Mammary microvascular endothelial cell (primary cell): ENCODE measurements around the gene ROPN1. TPM values are rescaled to one million over a fixed set of nuclear protein-coding genes. Genes with fewer than 3 reads are reported as not detected.

Experiments used
- total RNA-seq: library from RNA; depleted of rRNA; stranded (reverse); fragments of >200 nt; gene quantifications from 2 replicates; pipeline ENCODE4 v1.2.3, GENCODE V29; 2015

Gene ROPN1
- total RNA-seq: not detected in 2 replicates

DNA sequence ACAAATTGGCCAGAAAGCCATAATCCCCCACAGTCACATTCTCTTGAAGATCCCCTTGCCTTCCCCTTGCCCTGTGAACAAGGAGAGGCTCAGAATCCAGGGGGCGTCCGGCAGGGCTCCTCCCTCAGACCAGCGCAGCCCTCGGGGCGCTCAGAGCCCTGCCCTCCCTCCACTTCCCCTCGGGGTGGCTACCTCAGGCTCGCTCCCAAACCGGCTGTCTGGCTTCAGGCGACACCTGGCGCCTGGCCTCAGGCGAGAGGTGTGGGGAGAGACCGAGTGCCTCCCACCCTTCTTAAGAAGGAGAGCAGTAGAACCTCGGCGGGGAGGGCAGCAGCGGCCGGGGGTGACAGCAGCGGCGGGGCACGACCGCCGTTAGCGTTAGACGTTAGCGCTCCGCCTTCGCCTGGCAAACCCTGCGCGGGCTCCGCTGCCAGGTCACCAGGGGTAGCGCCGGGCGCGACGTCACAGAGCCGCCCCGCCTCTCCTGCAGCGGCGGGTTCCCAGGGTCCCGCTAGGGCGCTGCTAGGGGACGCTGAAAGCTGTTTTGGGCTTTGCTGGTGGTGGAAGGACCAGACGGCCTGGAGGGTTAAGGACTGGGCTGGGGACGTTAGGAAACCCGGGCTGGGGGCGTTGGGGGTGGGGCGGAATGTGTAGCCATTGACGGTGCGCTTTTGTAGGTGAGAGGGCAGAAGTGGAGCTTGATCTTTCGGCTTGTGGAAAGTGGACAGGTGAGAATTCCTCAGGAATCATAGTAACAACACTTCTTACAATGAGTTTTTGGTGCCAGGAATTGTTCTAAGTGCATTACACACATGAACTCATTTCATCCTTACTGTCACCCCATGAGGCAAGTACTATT is at the start of gene ROPN1:
TSS of gene ROPN1 (minus strand) at position 395 of the 859 bp plus-strand sequence. CDS start 11,643 bp downstream, outside the sequence.

DNA sequence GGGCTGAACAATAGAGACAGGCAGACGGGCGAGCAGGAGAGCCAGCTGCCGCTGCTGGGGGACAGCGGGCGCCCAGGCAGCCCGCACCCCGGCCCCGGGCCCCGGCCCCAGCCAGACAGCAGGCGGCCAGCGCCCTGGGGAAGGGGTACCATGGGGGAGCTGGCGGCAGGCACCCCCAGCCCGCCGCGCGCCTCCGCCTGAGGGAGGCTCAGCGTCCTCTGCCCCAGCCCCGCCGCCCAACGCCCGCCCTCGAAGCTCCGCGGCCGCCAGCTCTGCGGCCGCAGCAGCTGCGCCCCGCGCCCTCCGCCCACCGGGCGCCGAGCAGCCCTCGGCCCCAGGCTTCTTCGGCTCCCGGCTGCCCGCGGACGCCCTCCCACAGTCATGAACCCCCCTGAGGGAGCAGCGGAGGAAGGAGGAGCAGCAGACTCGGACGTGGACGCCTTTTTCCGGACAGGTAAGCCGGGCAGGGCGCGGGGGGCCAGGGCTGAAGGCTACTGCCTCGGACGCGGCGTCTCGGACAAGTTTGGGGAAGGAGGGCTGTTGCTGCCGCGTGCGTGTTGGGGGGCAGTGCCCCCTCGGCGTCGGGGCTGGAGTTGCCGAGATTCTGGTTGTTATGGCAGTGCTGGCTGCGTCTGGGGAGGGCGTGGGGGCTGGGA is 41.6 kb upstream of the ROPN1 start, which contains the start of gene KALRN:
TSS of gene KALRN (plus strand) at position 10 of the 656 bp plus-strand sequence.

DNA sequence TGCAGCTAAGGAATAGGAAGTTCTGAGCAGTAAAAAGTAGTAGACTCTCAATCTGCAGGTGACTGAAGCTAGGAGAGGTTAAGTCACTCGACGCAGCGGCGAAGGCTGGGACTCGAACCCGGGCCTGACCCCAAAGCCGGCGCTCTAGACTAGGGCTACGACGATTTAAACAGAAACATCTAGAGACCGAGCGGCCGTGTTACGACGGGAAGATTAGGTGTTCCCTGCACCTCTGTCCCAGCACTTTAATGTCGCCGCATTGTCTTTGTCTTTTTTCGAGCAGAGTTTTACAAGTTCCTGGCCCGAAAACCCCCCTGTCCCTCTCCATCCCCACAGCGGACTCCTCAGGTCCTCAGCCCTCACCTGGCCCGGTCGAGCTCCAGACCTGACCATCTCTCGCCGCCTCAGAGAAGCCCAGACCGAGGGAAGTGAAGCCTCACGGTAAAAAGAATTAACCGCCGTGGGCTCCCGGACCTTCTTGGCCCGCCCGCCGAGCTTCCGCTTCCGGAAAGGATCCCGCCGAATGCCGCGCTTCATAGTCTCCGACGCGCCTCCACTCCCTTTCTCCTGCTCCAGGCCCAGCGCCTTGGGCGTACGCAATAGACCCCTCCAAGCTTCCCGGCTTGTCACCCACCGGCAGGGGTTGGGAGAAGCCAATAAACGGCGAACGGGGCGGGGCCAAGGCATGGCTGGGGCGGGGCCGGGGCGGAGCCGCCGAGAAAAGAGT is 31.0 kb downstream of the ROPN1 start, which contains the start of gene CCDC14:
TSS of gene CCDC14 (minus strand) at position 449 of the 727 bp plus-strand sequence. CDS start at position 393, 56 bp downstream.

Other genes with a start within 250 kb of the ROPN1 start
- 92.5 and 115 TPM in 2 replicates for gene MYLK, start 107.8 kb downstream of the ROPN1 start, total RNA-seq
- gene CCDC14, start 30.9 kb downstream of the ROPN1 start, total RNA-seq: 15.1 and 16.0 TPM in 2 replicates
- gene KALRN, start 41.2 kb upstream of the ROPN1 start, total RNA-seq: 12.2 and 17.0 TPM in 2 replicates